ENCODE data around the gene HNF4A.
"Not testable (repeated sequence)": the region's sequence is repeated elsewhere in the genome, so short reads cannot be mapped to it uniquely, and the experiment has no call there.

The HNF4A gene

GRCh38 chr20:44471481-44471882 is 116.0 kb downstream of the HNF4A start:
- DNase-seq (ENCODE audit: low spot score), result no peak

GRCh38 chr20:44472283-44472682 is 116.8 kb downstream of the HNF4A start:
- DNase-seq (ENCODE audit: low spot score), result not testable (repeated sequence)

More at GRCh38 chr20:44471481-44471882, 116.0 kb downstream of the HNF4A start:
- TF ChIP-seq, protein P1, sequence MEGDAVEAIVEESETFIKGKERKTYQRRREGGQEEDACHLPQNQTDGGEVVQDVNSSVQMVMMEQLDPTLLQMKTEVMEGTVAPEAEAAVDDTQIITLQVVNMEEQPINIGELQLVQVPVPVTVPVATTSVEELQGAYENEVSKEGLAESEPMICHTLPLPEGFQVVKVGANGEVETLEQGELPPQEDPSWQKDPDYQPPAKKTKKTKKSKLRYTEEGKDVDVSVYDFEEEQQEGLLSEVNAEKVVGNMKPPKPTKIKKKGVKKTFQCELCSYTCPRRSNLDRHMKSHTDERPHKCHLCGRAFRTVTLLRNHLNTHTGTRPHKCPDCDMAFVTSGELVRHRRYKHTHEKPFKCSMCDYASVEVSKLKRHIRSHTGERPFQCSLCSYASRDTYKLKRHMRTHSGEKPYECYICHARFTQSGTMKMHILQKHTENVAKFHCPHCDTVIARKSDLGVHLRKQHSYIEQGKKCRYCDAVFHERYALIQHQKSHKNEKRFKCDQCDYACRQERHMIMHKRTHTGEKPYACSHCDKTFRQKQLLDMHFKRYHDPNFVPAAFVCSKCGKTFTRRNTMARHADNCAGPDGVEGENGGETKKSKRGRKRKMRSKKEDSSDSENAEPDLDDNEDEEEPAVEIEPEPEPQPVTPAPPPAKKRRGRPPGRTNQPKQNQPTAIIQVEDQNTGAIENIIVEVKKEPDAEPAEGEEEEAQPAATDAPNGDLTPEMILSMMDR (IDR thresholded peaks at IDR 0.05; ENCODE audit: extremely low read depth, missing control alignments), result no peak

DNA sequence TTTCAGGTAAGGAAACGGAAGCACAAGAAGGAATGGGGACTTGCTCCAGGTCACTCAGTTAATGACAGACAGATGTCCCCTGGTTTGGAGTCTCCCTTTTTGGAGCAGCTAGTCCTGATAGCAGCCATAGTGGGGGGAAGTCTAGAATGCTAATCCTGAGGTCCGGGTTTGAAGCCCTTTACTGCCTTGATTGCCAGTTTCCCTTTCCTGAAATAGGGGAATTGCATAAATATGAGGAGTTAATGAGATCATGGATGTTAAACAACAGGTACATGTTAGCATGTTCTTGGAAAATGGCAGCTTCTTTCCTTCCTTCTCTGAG is 119.8 kb downstream of the HNF4A start:
- DNase-seq (ENCODE audit: low spot score), result no peak
- TF ChIP-seq, protein P1 (IDR thresholded peaks at IDR 0.05; ENCODE audit: extremely low read depth, missing control alignments), result no peak

- TF ChIP-seq, protein P1 (IDR thresholded peaks at IDR 0.05; ENCODE audit: extremely low read depth, missing control alignments), result peak; percentile 22
- peak; percentile 94 for DNase-seq (ENCODE audit: low spot score)
Observed at GRCh38 chr20:44475694-44476560, 120.4 kb downstream of the HNF4A start, which contains the start of gene TTPAL. Gene TTPAL (plus strand): TSS chr20:44475874. CDS start chr20:44480000, 4,126 bp downstream.

DNA sequence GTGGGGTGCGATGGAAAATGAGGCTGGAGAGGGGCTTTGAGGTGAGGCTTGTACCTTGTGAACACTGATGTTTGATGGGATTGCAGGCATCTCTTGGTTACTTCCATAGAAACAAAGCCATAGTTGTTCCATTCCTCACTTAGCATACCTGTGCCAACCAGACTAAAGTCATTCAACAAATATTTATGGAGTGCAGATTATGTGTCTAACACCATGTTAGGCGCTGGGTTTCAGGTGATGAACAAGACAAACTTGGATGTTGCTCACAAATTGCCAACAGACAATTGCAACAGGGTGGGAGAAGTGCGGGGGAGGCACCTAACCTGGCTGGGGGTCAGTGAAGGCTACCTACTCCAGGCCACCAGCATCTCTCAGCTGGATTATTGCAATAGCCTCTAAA is 121.7 kb downstream of the HNF4A start:
- DNase-seq (ENCODE audit: low spot score), result no peak
- TF ChIP-seq, protein P1 (IDR thresholded peaks at IDR 0.05; ENCODE audit: extremely low read depth, missing control alignments), result no peak

DNA sequence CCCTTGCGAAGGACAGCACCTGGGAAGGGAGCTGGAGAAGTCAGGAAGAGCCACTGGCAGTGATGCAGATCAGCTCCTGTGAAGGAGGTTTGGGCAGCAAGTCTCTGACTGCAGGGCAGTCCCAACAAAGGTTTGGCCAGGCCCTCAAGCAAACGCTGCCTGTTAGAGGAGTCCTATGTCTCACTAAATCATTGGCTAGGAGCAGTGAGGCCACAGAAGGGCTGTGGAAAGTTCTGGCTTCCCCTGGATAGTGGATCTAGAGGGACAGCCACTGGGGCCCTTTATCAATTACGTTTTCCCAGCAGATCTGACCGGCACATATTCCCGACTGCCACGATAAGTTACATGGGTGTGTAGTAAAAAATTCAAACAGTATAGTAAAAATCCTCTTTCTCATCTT is 122.7 kb downstream of the HNF4A start:
- no peak for DNase-seq (ENCODE audit: low spot score)

DNA sequence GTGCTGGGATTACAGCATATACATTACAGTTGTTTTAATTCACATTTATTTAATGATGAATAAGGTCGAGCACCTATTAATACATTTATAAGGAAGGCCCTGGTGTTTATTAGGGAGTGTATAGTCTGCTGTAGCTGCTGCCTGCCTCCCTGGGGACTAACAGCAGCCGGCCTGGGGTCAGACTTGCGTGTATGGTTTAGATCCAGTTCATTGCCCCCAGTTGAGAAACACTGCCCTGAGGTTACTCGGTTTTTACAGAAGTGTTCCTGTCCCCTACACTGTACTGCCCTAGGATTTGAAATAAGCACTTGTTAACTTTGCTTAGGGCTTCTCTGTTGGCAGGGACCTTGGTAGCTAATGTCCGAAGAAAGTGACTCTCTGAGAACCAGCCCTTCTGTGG is 124.1 kb downstream of the HNF4A start:
- no peak for DNase-seq (ENCODE audit: low spot score)
- TF ChIP-seq, protein P1 (IDR thresholded peaks at IDR 0.05; ENCODE audit: extremely low read depth, missing control alignments), result no peak

More for the DNA sequence above, 122.7 kb downstream of the HNF4A start:
- TF ChIP-seq, protein P1 (IDR thresholded peaks at IDR 0.05; ENCODE audit: extremely low read depth, missing control alignments), result no peak

- DNase-seq (ENCODE audit: low spot score), result no peak
- TF ChIP-seq, protein P1 (IDR thresholded peaks at IDR 0.05; ENCODE audit: extremely low read depth, missing control alignments), result no peak
Observed at GRCh38 chr20:44480097-44480496, 124.6 kb downstream of the HNF4A start.
